Natural killer cell (primary cell): ENCODE results near the gene PLPP4. TPM values are rescaled to one million over a fixed set of nuclear protein-coding genes. Genes with fewer than 3 reads are reported as not detected.

Experiments
- ATAC-seq, 3 donors: fragments of 150-1000 bp in 2 of 3; fragments of 200-7000 bp in 1 of 3; cut with Tn5 transposase; 1 replicate in 1 of 3; 2 replicates in 2 of 3; pipeline ENCODE4 v1.10.0; 2021; ENCODE audit warnings: mild to moderate bottlenecking in 2 of 3, moderate library complexity in 2 of 3
- DNase-seq, 2 donors: peaks; one replicate each; pipeline versions ENCODE4 v3.0.0 to v3.0.0-alpha.2; 2013 to 2021; ENCODE audit warnings: mixed read lengths in 1 of 2
- H3K27ac ChIP-seq: one replicate; pipeline ENCODE4 v1.5.1; 2013; ENCODE audit warnings: mild to moderate bottlenecking, low read length
- H3K27me3 ChIP-seq: one replicate; pipeline ENCODE4 v1.6.1; 2013; ENCODE audit warnings: low read length; ENCODE audit not compliant: control insufficient read depth, insufficient read depth
- H3K36me3 ChIP-seq: one replicate; pipeline ENCODE4 v1.6.1; 2013; ENCODE audit warnings: low read length; ENCODE audit not compliant: control insufficient read depth, insufficient read depth
- H3K4me1 ChIP-seq: one replicate; pipeline ENCODE4 v1.6.1; 2013; ENCODE audit warnings: low read length; ENCODE audit not compliant: control insufficient read depth, insufficient read depth
- H3K4me3 ChIP-seq: one replicate; pipeline ENCODE4 v1.5.1; 2013; ENCODE audit warnings: low read length
- H3K9me3 ChIP-seq: one replicate; pipeline ENCODE4 v1.6.1; 2013; ENCODE audit warnings: low read length; ENCODE audit not compliant: control insufficient read depth, insufficient read depth
- H3K27ac Mint-ChIP-seq, 2 donors: one replicate each; pipeline ENCODE4 v1.8.0; 2022; ENCODE audit warnings: mild to moderate bottlenecking in 2 of 2, mixed read lengths in 2 of 2, moderate library complexity in 1 of 2
- H3K27me3 Mint-ChIP-seq, 2 donors: one replicate each; pipeline ENCODE4 v1.8.0; 2022; ENCODE audit warnings: low read depth in 2 of 2, mixed read lengths in 2 of 2
- H3K36me3 Mint-ChIP-seq: one replicate; pipeline ENCODE4 v1.8.0; 2022; ENCODE audit warnings: mixed read lengths
- H3K4me1 Mint-ChIP-seq, 2 donors: one replicate each; pipeline ENCODE4 v1.8.0; 2022; ENCODE audit warnings: mixed read lengths in 2 of 2
- H3K4me3 Mint-ChIP-seq: one replicate; pipeline ENCODE4 v1.8.0; 2022; ENCODE audit warnings: mild to moderate bottlenecking, moderate library complexity, mixed read lengths
- H3K9me3 Mint-ChIP-seq, 2 donors: one replicate each; pipeline ENCODE4 v1.8.0; 2022; ENCODE audit warnings: mixed read lengths in 2 of 2
- CTCF ChIP-seq: fragments of 200-600 bp; IDR thresholded peaks from one replicate; pipeline ENCODE4 v1.8.0; 2022; ENCODE audit warnings: antibody characterized with exemption
- WGBS: methylation state at CpG from one replicate; pipeline ENCODE4 v1.1.7; 2013; ENCODE audit warnings: missing lambda C conversion rate; ENCODE audit not compliant: insufficient coverage; 5-methylcytosine and 5-hydroxymethylcytosine counted together
- intact Hi-C: fragments of 100-400 bp; cut with micrococcal nuclease; formaldehyde crosslinking; loops from one replicate; pipeline ENCODE4 v1.14.2; 2022
- total RNA-seq, 4 donors: library from RNA; stranded (reverse); fragments of 120-200 nt in 1 of 4; gene quantifications; one replicate each; pipeline versions ENCODE4 v1.2.3 to v1.2.4, GENCODE V29; 2013 to 2022

The PLPP4 gene
- total RNA-seq, 3 donors from 2014 or later (not counting 1 experiment from before 2014, with no cell fraction given), result not detected

GRCh38 chr10:120552262-120552661 is 95.2 kb downstream of the PLPP4 start:
- no peak for ATAC-seq
- Histone ChIP-seq H3K9me3 (peaks cover 9% of the 10 kb centered on the region), H3K27ac (no peak overlapping the region), H3K4me1 (no peaks in the 10 kb centered on the region), H3K27me3 (no peaks in the 10 kb centered on the region), H3K4me3 (no peak overlapping the region), H3K36me3 (no peaks in the 10 kb centered on the region)
- Mint-ChIP-seq H3K4me1 (no peaks in the 10 kb centered on the region), H3K36me3 (peaks cover 12% of the 10 kb centered on the region), H3K27ac (no peak overlapping the region), H3K4me3 (no peak overlapping the region), H3K9me3 (peaks cover 4 to 8% of the 10 kb centered on the region in 2 donors), H3K27me3 (peaks cover 9 to 15% of the 10 kb centered on the region in 2 donors)
- no peak for DNase-seq
- TF ChIP-seq CTCF, result no peak
- WGBS, result 73% methylated on average over 1 of the region's 2 CpGs
- intact Hi-C loops, result no loop called here

DNA sequence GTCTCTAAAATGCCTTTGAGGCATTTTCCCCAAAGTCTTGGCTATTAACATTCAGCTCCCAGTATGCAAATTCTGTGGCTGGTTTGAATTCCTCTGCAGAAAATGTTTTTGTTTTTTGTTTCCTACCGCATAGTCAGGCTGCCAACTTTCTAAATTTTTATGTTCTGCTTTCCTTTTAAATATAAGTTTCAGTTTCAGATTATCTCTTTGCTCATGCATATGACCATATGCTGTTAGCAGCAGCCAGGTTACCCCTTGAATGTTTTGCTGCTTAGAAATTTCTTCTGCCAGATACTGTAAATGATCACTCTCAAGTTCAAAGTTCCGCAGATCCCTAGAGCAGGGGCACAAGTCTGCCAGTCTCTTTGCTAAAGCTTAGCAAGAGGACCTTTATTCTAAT is 96.9 kb downstream of the PLPP4 start:
- H3K27me3 ChIP-seq, result no peaks in the 10 kb centered on the region
- ATAC-seq (no peak), DNase-seq (no peak)
- H3K4me3 ChIP-seq, result no peak overlapping the region
- no peaks in the 10 kb centered on the region for H3K4me1 ChIP-seq
- no peak overlapping the region for H3K27ac Mint-ChIP-seq
- WGBS, result 90% methylated on average over 2 of the region's 2 CpGs
- peaks cover 9% of the 10 kb centered on the region for H3K9me3 ChIP-seq
- intact Hi-C loops, result no loop called here
- peaks cover 12% of the 10 kb centered on the region for H3K36me3 Mint-ChIP-seq
- no peak overlapping the region for H3K27ac ChIP-seq
- H3K27me3 Mint-ChIP-seq, result peaks cover 9 to 15% of the 10 kb centered on the region in 2 donors
- H3K36me3 ChIP-seq, result no peaks in the 10 kb centered on the region
- H3K4me3 Mint-ChIP-seq, result no peak overlapping the region
- no peaks in the 10 kb centered on the region for H3K4me1 Mint-ChIP-seq
- H3K9me3 Mint-ChIP-seq, result peaks cover 4 to 8% of the 10 kb centered on the region in 2 donors
- no peak for TF ChIP-seq CTCF

- TF ChIP-seq CTCF, result no peak
- H3K9me3 ChIP-seq, result peaks cover 9% of the 10 kb centered on the region
- Mint-ChIP-seq H3K4me3 (no peak overlapping the region), H3K9me3 (peaks cover 4 to 8% of the 10 kb centered on the region in 2 donors), H3K27ac (no peak overlapping the region), H3K36me3 (peaks cover 12% of the 10 kb centered on the region), H3K4me1 (no peaks in the 10 kb centered on the region), H3K27me3 (peaks cover 2 to 4% of the 10 kb centered on the region in 2 donors)
- DNase-seq, result no peak
- no peaks in the 10 kb centered on the region for H3K27me3 ChIP-seq
- H3K36me3 ChIP-seq, result no peaks in the 10 kb centered on the region
- no peak for ATAC-seq
- H3K27ac ChIP-seq, result no peak overlapping the region
- intact Hi-C loops, result no loop called here
- no peaks in the 10 kb centered on the region for H3K4me1 ChIP-seq
- no peak overlapping the region for H3K4me3 ChIP-seq
- WGBS, result 90% methylated on average over 3 of the region's 4 CpGs
Observed at GRCh38 chr10:120555436-120555835, 98.4 kb downstream of the PLPP4 start.

GRCh38 chr10:120555842-120556532 is 99.0 kb downstream of the PLPP4 start:
- H3K4me3 ChIP-seq, result no peak overlapping the region
- Mint-ChIP-seq H3K27ac (no peak overlapping the region), H3K4me3 (no peak overlapping the region), H3K36me3 (peaks cover 12% of the 10 kb centered on the region), H3K9me3 (peaks cover 4 to 8% of the 10 kb centered on the region in 2 donors), H3K4me1 (no peaks in the 10 kb centered on the region), H3K27me3 (peaks cover 0 to 4% of the 10 kb centered on the region in 2 donors)
- no peak overlapping the region for H3K27ac ChIP-seq
- no peaks in the 10 kb centered on the region for H3K36me3 ChIP-seq
- intact Hi-C loops, result no loop called here
- DNase-seq (no peak), ATAC-seq (no peak)
- no peak for TF ChIP-seq CTCF
- no peaks in the 10 kb centered on the region for H3K27me3 ChIP-seq
- H3K9me3 ChIP-seq, result peaks cover 9% of the 10 kb centered on the region
- no peaks in the 10 kb centered on the region for H3K4me1 ChIP-seq
- 83% methylated on average over 2 of the region's 2 CpGs for WGBS
